Fibroblast of lung (primary cell): ENCODE results near the gene ASXL2.

Source experiments
- EZH2 ChIP-seq: IDR thresholded peaks from 2 replicates; pipeline ENCODE4 v1.5.1; 2012; ENCODE audit warnings: low read length, control low read depth, mild to moderate bottlenecking; ENCODE audit errors: missing control alignments
- TF ChIP-seq, protein P1 (sequence below), 2 donors: IDR thresholded peaks in 1 of 2; conservative IDR thresholded peaks in 1 of 2; 1 replicate in 1 of 2; 2 replicates in 1 of 2; pipeline ENCODE4 v1.5.1; 2011 to 2012; ENCODE audit warnings: low read length in 2 of 2, control low read depth in 1 of 2, inconsistent platforms in 1 of 2, low read depth in 1 of 2, mild to moderate bottlenecking in 1 of 2

- TF ChIP-seq, protein P1, sequence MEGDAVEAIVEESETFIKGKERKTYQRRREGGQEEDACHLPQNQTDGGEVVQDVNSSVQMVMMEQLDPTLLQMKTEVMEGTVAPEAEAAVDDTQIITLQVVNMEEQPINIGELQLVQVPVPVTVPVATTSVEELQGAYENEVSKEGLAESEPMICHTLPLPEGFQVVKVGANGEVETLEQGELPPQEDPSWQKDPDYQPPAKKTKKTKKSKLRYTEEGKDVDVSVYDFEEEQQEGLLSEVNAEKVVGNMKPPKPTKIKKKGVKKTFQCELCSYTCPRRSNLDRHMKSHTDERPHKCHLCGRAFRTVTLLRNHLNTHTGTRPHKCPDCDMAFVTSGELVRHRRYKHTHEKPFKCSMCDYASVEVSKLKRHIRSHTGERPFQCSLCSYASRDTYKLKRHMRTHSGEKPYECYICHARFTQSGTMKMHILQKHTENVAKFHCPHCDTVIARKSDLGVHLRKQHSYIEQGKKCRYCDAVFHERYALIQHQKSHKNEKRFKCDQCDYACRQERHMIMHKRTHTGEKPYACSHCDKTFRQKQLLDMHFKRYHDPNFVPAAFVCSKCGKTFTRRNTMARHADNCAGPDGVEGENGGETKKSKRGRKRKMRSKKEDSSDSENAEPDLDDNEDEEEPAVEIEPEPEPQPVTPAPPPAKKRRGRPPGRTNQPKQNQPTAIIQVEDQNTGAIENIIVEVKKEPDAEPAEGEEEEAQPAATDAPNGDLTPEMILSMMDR (conservative IDR thresholded peaks at IDR 0.05 in 1 of 2, IDR thresholded peaks at IDR 0.05 in 1 of 2; ENCODE audit: low read depth in 1 of 2, low read length in 2 of 2), result no peak
- no peak for TF ChIP-seq EZH2
These were observed 45.4 kb downstream of the ASXL2 start for GRCh38 chr2:25832897-25833296.
